ENCODE data around the gene BFAR. TPM values are rescaled to one million over a fixed set of nuclear protein-coding genes. Genes with fewer than 3 reads are reported as not detected.
A peak's percentile ranks its signal among the peaks of the same experiment; 100 is the strongest.

The BFAR gene
- total and polyA plus RNA-seq, 9 of the 15 experiments (the other 6 are each of a cell fraction or from before 2014, with no cell fraction given) = 45.0 to 82.6 (median 60.4) TPM

- Histone ChIP-seq H4K20me1 (replicated peaks; ENCODE audit: control insufficient read depth, insufficient read depth, low read length) (0 out of 2 replicates have a peak, but pooled peaks cover 1% of the 10 kb centered on the region), H3K4me3 (no peak overlapping the region), H3K27me3 (ENCODE audit: control insufficient read depth in 2 of 2, insufficient read depth in 2 of 2, low read length in 2 of 2) (no peaks in the 10 kb centered on the region), H3K9me1 (ENCODE audit: control insufficient read depth, insufficient read depth, low read length) (no peaks in the 10 kb centered on the region), H3K36me3 (ENCODE audit: control insufficient read depth, insufficient read depth, low read length) (peaks cover 35% of the 10 kb centered on the region), H3K27ac (ENCODE audit: extremely low read depth, low read depth, low read length) (no peak overlapping the region), H3K9ac (ENCODE audit: insufficient read depth in 1 of 2, low read depth in 2 of 2, low read length in 2 of 2) (no peak overlapping the region), H3K79me2 (ENCODE audit: control insufficient read depth, insufficient read depth, low read length) (no peaks in the 10 kb centered on the region), H3K4me2 (ENCODE audit: insufficient read depth, low read length) (no peak overlapping the region), H3K4me1 (replicated peaks in 1 of 2; ENCODE audit: control insufficient read depth in 2 of 2, insufficient read depth in 2 of 2, low read length in 2 of 2) (no peaks in the 10 kb centered on the region; a peak in 1 of 5 replicates), H3K9me3 (replicated peaks; ENCODE audit: control insufficient read depth, insufficient read depth, low read depth, low read length) (no peaks in the 10 kb centered on the region), H2AFZ (ENCODE audit: low read depth, low read length) (no peak overlapping the region)
- POLR2A ChIA-PET = no interaction called here
- WGBS (ENCODE audit: insufficient coverage, low coverage, missing lambda C conversion rate) = 84% methylated on average over 4 of the region's 4 CpGs
- FAIRE-seq (no peak), DNase-seq (ENCODE audit: extremely low read depth in 1 of 4, low spot score in 3 of 4) (no peak), ATAC-seq (no peak)
- TF ChIP-seq ZBED1 (IDR thresholded peaks at IDR 0.05) (no peak), GTF2A2 (tag; IDR thresholded peaks at IDR 0.05) (no peak), TRIM25 (IDR thresholded peaks at IDR 0.05; ENCODE audit: borderline replicate concordance) (no peak), SMARCA4 (IDR thresholded peaks at IDR 0.05) (no peak), POLR2AphosphoS2 (IDR thresholded peaks at IDR 0.05; ENCODE audit: low read length) (peak; percentile 41; the same call in 1 of the 2 replicates)
- intact Hi-C loops (cut with micrococcal nuclease) (no loop called here), in situ Hi-C loops (cut with MboI) (no loop called here)
- CTCF ChIA-PET (ENCODE audit: low intra/inter-chr PET ratio) = no interaction called here
- no TSS peak for BruUV-seq (replicated peaks)
These were observed 37.0 kb downstream of the BFAR start for GRCh38 chr16:14669776-14670175.

All from K562 (cell line).